Measurements from ENCODE around the gene TMEM8B. TPM values are rescaled to one million over a fixed set of nuclear protein-coding genes. Genes with fewer than 3 reads are reported as not detected.
"Not testable (repeated sequence)": the region's sequence is repeated elsewhere in the genome, so short reads cannot be mapped to it uniquely, and the experiment has no call there.

Gene TMEM8B
- total RNA-seq, 2 donors from 2014 or later: 10.3 TPM

GRCh38 chr9:35911690-35912089 lies 82.7 kb downstream of the TMEM8B start:
- no peaks in the 10 kb centered on the region for H3K9me3 ChIP-seq
- H3K27me3 ChIP-seq: no peaks in the 10 kb centered on the region
- TF ChIP-seq CTCF (IDR thresholded peaks at IDR 0.05): no peak
- H3K4me1 ChIP-seq: peaks cover 0 to 86% of the 10 kb centered on the region in 2 donors
- H3K36me3 ChIP-seq: no peaks in the 10 kb centered on the region
- peak overlapping the region; percentile 15 to 43 for H3K4me3 ChIP-seq
- DNase-seq (ENCODE audit: low spot score): no peak
- H3K27ac ChIP-seq: peak overlapping the region; percentile 88 to 96

- DNase-seq (ENCODE audit: low spot score): no peak
- no peak for TF ChIP-seq CTCF (IDR thresholded peaks at IDR 0.05)
- H3K9me3 ChIP-seq: no peaks in the 10 kb centered on the region
- no peaks in the 10 kb centered on the region for H3K27me3 ChIP-seq
- peaks cover 0 to 83% of the 10 kb centered on the region in 2 donors for H3K4me1 ChIP-seq
- H3K36me3 ChIP-seq: no peaks in the 10 kb centered on the region
- peak overlapping the region; percentile 1 to 43 for H3K4me3 ChIP-seq
- peak overlapping the region; percentile 88 to 96 for H3K27ac ChIP-seq
Measured at GRCh38 chr9:35912791-35913400, 83.9 kb downstream of the TMEM8B start.

- not testable (repeated sequence) for H3K9me3 ChIP-seq; H3K36me3 ChIP-seq; DNase-seq (ENCODE audit: low spot score); H3K27me3 ChIP-seq
- H3K27ac ChIP-seq: peak overlapping the region; percentile 88 to 96
- H3K4me1 ChIP-seq: peaks cover 0 to 83% of the 10 kb centered on the region in 2 donors
- H3K4me3 ChIP-seq: peak overlapping the region in 1 of 2 donors; percentile 43
Measured at GRCh38 chr9:35913429-35913828, 84.4 kb downstream of the TMEM8B start.

GRCh38 chr9:35914301-35914807 lies 85.3 kb downstream of the TMEM8B start:
- DNase-seq (ENCODE audit: low spot score): peak; percentile 85
- TF ChIP-seq CTCF (IDR thresholded peaks at IDR 0.05): no peak
- Histone ChIP-seq H3K27me3 (no peaks in the 10 kb centered on the region), H3K27ac (peak overlapping the region; percentile 64 to 73), H3K36me3 (no peaks in the 10 kb centered on the region), H3K4me1 (peaks cover 0 to 80% of the 10 kb centered on the region in 2 donors), H3K9me3 (no peaks in the 10 kb centered on the region), H3K4me3 (no peak overlapping the region)

Other genes starting within 250 kb of the TMEM8B start
- gene TESK1, start 224.0 kb upstream of the TMEM8B start, total RNA-seq: 10 to 100 TPM; 16.5 to 28.0 TPM
- gene CD72, start 210.8 kb upstream of the TMEM8B start, total RNA-seq: 1 to 10 TPM in 1 of 2 donors, under 1 TPM in 1; 0.79 to 1.3 TPM
- gene SIT1, start 178.3 kb upstream of the TMEM8B start, total RNA-seq: under 1 TPM in 1 of 2 donors, not detected in 1; 0.55 TPM
- gene RMRP, start 171.2 kb upstream of the TMEM8B start, total RNA-seq: 100 to 1,000 TPM in 1 of 2 donors, not detected in 1; 431 TPM
- gene CCDC107, start 170.9 kb upstream of the TMEM8B start, total RNA-seq: 10 to 100 TPM; 38.5 to 64.3 TPM
- under 1 TPM in 1 of 2 donors, not detected in 1; 0.44 TPM for gene ARHGEF39, start 164.0 kb upstream of the TMEM8B start, total RNA-seq
- gene CA9, start 155.3 kb upstream of the TMEM8B start, total RNA-seq: 1 to 10 TPM; 5.5 to 5.9 TPM
- 100 to 1,000 TPM; 599 to 915 TPM for gene TPM2, start 139.3 kb upstream of the TMEM8B start, total RNA-seq
- 100 to 1,000 TPM; 273 to 370 TPM for gene TLN1, start 97.0 kb upstream of the TMEM8B start, total RNA-seq
- gene CREB3, start 96.6 kb upstream of the TMEM8B start, total RNA-seq: 10 to 100 TPM; 34.6 to 48.5 TPM
- gene GBA2, start 80.0 kb upstream of the TMEM8B start, total RNA-seq: 10 to 100 TPM; 64.1 to 76.3 TPM
- gene RGP1, start 79.9 kb upstream of the TMEM8B start, total RNA-seq: 10 to 100 TPM; 21.3 to 25.7 TPM
- not detected for gene MSMP, start 75.0 kb upstream of the TMEM8B start, total RNA-seq
- gene NPR2, start 37.6 kb upstream of the TMEM8B start, total RNA-seq: 10 to 100 TPM; 17.7 to 27.2 TPM
- gene SPAG8, start 17.0 kb upstream of the TMEM8B start, total RNA-seq: 1 to 10 TPM; 1.6 to 4.1 TPM
- gene HINT2, start 14.2 kb upstream of the TMEM8B start, total RNA-seq: 10 to 100 TPM; 31.3 to 35.0 TPM
- gene FAM221B, start 496 bp upstream of the TMEM8B start, total RNA-seq: not detected
- not detected for gene OR13J1, start 41.2 kb downstream of the TMEM8B start, total RNA-seq
- gene HRCT1, start 77.0 kb downstream of the TMEM8B start, total RNA-seq: 10 to 100 TPM in 1 of 2 donors, 1 to 10 TPM in 1; 4.9 to 12.5 TPM
- gene SPAAR, start 80.3 kb downstream of the TMEM8B start, total RNA-seq: 1 to 10 TPM; 3.8 to 6.3 TPM
- gene OR2S2, start 128.9 kb downstream of the TMEM8B start, total RNA-seq: not detected
- 1 to 10 TPM; 7.6 to 8.9 TPM for gene RECK, start 207.7 kb downstream of the TMEM8B start, total RNA-seq